Tibial nerve (tissue), 4 donors: ENCODE results near the gene TRIM62.
"Not testable (repeated sequence)": the region's sequence is repeated elsewhere in the genome, so short reads cannot be mapped to it uniquely, and the experiment has no call there.

Experiments
- EP300 ChIP-seq, 2 donors: sonication (generic); formaldehyde crosslinking; IDR thresholded peaks; one replicate each; pipeline ENCODE4 v1.6.1; 2017; ENCODE audit warnings: antibody characterized with exemption in 2 of 2, mild to moderate bottlenecking in 1 of 2
- POLR2A ChIP-seq, 2 donors: fragments of 450-650 bp; IDR thresholded peaks; one replicate each; pipeline ENCODE4 v1.6.1; 2017; ENCODE audit warnings: antibody characterized with exemption in 2 of 2, mild to moderate bottlenecking in 2 of 2, moderate library complexity in 2 of 2
- TF ChIP-seq, protein P1 (sequence below), 5 experiments: fragments of 200-600 bp in 3 of 5; fragments of 450-650 bp in 2 of 5; sonication (generic) in 3 of 5; IDR thresholded peaks; one replicate each; pipeline ENCODE4 v1.5.1; 2016 to 2019; ENCODE audit warnings: antibody characterized with exemption in 5 of 5, mild to moderate bottlenecking in 3 of 5, moderate library complexity in 2 of 5

DNA sequence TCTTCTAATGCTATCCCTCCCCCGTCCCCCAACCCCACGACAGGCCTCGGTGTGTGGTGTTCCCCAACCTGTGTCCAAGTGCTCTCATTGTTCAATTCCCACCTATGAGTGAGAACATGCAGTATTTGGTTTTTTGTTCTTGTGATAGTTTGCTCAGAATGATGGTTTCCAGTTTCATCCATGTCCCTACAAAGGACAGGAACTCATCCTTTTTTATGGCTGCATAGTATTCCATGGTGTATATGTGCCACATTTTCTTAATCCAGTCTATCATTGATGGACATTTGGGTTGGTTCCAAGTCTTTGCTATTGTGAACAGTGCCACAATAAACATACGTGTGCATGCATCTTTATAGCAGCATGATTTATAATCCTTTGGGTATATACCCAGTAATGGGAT is 57.2 kb downstream of the TRIM62 start:
- not testable (repeated sequence) for TF ChIP-seq EP300, POLR2A (IDR thresholded peaks at IDR 0.05)
- TF ChIP-seq, protein P1, sequence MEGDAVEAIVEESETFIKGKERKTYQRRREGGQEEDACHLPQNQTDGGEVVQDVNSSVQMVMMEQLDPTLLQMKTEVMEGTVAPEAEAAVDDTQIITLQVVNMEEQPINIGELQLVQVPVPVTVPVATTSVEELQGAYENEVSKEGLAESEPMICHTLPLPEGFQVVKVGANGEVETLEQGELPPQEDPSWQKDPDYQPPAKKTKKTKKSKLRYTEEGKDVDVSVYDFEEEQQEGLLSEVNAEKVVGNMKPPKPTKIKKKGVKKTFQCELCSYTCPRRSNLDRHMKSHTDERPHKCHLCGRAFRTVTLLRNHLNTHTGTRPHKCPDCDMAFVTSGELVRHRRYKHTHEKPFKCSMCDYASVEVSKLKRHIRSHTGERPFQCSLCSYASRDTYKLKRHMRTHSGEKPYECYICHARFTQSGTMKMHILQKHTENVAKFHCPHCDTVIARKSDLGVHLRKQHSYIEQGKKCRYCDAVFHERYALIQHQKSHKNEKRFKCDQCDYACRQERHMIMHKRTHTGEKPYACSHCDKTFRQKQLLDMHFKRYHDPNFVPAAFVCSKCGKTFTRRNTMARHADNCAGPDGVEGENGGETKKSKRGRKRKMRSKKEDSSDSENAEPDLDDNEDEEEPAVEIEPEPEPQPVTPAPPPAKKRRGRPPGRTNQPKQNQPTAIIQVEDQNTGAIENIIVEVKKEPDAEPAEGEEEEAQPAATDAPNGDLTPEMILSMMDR (IDR thresholded peaks at IDR 0.05): not testable (repeated sequence)
